ELF-1 (cell line): ENCODE measurements around the gene DPT.

Experiments used
- DNase-seq: peaks from one replicate; pipeline ENCODE4 v3.0.0-alpha.2; 2016; ENCODE audit warnings: low read depth, low spot score

Gene DPT

DNA sequence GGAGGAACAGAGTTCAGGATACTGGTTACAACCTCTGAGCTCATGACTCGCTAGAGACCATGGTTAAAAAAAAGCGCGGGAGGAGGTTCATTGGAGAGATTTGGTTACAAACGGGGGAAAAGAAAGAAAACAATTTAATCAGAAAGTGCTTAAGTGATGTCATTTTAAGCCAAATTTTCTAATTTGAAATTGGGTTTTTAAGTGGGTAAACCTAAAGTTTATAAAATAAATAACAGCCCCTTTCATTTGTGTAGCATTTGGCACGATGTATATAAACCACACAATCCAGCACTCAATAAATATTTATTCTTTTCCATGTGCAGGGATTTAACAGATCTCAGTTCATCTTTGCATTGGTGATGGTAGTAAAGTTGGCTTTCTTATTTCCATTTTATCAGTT is 7.0 kb upstream of the DPT start:
- DNase-seq, result no peak

DNA sequence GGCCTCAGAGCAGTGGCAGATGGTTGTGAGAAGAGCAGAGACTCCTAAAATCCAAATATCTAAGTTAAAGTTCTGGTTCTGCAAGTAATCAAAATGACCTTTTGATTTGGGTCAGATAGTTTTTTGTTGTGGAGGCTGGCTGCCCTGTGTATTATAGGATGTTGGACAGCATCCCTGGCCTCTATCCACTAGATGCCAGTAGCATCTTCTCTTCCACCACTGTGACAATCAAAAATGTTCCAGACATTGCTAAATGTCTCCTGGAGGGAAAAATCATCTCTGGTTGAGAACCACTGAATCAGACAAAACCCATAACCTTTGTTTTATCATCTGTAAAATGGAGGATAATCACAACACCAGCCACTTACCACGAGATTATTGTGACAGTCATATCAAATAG is 5.9 kb upstream of the DPT start:
- no peak for DNase-seq

DNA sequence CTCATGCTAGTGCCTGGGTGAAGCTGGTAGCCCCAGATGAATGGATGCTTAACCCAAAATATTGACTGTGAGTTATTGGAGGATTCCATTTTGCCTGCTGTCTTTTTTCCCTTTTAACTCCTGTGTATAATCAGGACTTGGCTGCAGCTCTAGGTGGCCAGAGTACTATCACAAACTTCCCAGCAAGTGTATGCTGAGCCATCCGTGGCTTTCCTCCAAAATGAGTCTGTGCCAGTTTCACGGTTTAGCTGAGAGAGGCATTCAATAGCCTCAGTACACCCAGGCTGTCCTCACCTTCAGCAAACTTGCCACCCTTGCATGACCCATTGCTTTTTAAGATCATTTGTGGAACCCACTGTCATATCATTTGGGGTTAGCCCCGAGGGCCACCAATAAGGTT is 5.3 kb upstream of the DPT start:
- DNase-seq, result no peak

DNA sequence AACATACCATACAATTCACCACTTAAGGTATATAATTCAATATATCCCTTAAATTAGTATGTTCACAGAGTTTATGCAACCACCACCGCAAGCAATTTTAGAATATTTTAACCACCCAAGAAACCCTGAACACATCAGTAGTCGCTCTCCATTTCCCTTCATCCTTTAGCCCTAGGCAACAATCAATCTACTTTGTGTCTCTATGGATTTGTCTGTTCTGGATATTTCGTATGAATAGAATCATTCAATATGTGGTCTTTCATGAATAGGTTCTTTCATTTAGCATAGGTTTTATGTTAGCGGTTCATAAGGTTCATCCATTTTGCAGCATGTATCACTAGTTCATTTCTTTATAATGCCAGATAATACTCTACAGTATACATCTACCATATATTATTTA is 4.2 kb upstream of the DPT start:
- no peak for DNase-seq

DNA sequence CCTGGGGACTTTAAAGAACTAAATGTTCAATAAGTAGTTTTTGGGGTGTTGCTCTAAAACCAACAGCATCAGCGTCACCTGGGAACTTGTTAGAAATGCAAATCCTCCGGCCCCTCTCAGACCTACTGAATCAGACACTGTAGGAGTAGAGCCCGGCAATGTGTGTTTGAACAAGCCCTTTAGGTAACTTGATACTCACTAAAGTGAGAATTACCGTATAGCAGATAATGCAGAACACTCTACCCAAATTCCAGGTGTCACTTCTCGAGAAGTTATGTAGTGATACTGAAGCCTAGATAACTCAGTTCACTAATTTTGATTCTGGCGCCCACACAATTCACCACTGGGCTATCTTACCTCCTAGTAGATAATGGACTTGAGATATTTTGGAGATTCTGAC is 3.7 kb upstream of the DPT start:
- DNase-seq, result no peak

DNA sequence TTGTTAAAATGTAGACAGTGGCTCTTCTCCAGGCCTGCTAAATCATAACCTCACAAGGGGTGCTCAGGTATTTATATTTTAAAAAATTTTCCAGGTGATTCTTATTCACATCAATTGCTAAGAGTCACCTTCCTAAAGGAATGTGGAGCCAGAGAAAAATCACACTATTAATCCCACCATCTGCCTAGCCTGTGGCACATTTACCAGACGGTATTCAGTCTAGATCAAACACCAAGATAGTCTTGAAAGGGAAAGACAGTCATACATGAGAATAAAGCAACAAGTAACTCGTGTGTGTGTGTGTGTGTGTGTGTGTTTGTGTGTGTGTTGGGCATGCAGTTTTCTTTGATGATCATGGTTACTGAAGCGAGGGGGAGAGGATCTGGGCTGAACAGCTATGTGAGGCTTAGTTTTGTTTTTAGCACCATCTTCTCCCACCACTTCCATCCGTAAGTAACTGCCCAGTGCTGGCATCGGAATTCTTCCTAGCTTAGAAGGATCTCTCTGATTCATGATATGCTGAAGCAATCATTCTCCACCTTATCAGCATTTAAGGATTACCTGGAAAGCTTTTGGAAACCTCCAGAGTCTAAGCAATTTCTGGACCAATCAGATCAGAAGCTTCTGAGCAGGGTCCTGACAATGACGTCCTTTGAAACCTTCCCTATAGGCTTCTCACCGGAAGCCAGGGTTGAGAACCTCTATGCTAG is 2.4 kb upstream of the DPT start:
- DNase-seq, result no peak

DNA sequence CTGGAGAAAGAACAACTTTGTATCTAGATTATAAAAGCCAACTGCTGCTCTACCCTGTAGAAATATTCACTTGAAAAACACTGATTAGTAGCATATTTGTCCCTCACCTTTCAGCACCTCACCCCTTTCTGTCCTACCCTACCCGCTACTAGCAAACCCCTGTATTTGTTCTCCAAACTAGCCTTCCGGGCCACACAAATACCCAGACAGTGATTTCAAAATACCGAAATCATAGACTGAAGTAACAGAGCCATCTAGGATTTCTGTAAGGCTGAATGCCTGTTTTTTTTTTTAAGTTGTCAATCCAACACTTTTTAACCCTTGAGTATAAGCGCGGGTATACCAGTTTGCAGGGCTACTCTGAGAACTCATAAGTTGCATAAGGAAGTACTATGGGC is 398 bp upstream of the DPT start:
- DNase-seq, result no peak

DNA sequence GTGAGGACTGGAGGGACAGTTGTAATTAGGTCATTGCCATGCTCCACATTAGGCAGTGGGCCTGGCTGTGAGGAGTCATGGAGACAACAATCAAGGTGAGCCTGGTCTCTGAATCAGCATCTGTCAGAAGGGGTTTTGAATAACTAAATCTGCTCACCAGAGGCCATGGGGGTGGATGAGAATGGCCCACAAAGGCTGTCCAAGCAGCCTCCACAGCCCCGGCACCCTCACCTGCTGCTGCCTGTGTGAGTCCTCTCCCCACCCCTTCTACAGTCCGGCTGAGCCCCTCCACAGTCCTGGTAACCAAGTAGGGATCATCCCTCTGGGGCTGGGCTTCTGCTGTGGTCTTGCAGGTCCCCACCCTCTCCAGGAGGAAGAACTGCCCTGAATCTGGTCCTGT is 2.3 kb downstream of the DPT start:
- DNase-seq, result no peak

DNA sequence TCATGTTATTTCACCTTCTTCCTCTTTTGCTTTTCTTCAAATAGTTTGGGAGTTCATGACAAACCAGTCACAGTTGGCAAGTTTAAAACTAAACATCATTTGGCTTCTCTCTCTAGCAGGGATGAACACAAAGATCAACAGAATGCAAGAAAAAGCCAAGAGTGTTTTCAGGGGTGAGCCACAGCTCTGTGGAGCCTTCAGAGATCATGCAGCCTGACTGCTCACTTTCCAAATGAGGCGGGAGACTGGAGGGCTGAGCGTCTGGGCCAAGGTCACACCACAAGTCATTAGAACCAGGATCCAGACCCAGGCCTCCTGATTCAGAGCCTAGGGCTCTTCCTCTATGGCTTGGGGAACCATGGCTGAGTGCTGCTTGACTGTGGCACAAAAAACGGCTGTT is 2.7 kb downstream of the DPT start:
- no peak for DNase-seq

DNA sequence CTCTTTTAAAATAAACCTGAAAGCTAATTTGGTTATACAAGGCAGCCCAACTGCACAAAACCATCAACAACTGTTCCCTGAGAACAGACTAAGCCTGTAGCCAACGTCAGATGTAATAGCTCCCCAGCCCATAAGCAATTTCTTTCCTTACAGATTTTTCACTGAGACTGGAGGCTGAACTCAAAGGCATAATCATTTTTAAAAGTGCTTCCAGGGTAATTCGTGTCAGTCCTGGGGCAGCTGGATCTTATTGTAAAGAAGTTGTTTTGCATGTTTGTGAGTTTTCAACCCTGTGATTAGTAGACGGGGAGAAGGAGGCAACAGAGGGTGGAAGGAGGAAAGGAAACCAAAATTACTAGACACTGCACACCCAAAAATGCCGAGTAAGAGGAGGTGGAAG is 3.2 kb downstream of the DPT start:
- no peak for DNase-seq

DNA sequence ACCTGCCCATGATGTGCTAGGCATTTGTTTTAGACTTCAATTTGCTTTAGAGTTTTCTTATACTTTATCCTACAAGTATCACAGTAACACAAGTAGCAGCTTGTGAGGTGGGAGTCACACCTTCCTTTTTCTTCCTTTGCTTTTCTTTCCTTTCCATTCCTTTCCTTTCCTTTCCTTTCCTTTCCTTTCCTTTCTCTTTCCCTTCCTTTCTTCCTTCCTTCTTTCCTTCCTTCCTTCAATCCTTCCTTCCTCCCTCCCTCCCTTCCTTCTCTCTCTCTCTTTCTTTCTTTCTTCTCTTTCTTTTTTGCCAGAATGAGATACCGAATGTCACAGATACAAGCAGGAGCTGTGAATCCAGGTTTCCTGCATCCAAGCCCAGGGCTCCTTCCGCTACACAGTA is 3.9 kb downstream of the DPT start:
- DNase-seq, result no peak

DNA sequence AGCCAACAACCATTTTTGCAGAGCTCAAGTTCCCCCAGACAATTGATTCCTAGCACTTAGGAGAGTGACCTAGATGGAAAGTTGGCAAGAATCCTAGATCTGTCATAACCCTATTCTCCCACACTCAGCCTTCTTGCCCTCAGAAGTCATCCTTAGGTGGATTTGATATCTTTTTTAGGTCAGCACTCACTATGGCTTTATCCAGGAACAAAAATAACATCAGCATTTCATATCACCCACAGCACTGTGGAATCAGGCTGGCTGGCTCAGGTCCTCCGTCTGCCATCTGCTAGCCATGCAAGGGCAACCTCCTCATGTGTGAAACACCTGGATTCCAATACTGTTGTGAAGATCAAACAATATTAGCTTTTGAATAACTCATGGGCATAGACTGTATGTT is 6.0 kb downstream of the DPT start:
- DNase-seq, result no peak

DNA sequence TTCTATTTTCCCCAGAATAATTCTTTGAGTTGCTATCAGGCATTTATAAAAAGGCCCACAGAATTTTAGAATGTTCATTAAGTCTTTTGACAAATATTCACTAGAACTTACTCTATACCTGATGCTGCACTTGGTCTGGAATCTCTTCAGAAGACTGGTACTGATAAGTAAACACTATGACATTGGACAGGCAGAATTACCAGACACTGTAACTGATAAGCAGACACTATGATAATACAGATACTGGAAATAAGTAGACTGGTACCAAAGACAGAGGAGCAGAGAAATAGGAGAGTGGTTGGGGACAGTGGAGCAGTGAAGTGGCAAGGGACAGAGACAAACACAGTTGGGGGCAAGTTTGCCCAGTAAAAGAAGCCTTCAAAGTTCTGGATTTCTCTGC is 8.2 kb downstream of the DPT start:
- DNase-seq, result no peak

DNA sequence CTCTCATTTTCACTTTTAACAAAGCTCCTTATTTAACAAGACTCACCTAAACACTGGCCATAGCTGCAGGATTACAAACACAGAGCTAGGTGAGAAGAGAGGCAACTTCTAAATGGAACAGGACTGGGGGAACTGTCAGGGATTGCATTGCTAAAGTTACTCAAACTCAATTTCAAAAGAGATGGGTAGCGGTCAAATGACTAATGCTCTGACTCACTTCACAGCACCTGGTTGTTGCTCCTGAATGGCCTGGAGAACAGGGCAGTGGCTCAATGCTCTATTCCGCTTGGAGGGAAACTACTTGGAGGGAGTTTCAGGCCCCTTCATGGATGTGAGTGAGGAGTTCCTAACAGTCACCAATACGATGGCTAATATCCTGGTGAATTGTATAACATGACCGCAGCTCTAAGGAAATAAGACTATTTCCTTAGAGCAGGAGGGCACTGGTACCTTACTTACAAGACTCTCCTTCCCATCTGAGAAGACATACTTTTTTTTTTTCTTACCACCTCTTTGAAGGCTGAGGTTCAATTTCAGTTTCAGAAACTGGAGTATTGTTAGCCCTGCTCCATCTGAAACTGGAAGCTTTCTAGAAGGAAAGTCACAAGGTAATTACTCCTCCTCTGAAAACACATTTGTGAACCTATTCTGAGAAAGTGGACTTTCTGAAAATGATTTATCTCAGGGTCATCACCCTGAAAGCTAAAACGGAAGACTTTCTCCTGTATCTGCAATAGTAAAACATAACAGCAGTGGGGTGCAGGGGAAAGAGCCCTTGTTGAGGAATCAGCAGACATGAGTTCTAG is 9.5 kb downstream of the DPT start:
- DNase-seq, result no peak

DNA sequence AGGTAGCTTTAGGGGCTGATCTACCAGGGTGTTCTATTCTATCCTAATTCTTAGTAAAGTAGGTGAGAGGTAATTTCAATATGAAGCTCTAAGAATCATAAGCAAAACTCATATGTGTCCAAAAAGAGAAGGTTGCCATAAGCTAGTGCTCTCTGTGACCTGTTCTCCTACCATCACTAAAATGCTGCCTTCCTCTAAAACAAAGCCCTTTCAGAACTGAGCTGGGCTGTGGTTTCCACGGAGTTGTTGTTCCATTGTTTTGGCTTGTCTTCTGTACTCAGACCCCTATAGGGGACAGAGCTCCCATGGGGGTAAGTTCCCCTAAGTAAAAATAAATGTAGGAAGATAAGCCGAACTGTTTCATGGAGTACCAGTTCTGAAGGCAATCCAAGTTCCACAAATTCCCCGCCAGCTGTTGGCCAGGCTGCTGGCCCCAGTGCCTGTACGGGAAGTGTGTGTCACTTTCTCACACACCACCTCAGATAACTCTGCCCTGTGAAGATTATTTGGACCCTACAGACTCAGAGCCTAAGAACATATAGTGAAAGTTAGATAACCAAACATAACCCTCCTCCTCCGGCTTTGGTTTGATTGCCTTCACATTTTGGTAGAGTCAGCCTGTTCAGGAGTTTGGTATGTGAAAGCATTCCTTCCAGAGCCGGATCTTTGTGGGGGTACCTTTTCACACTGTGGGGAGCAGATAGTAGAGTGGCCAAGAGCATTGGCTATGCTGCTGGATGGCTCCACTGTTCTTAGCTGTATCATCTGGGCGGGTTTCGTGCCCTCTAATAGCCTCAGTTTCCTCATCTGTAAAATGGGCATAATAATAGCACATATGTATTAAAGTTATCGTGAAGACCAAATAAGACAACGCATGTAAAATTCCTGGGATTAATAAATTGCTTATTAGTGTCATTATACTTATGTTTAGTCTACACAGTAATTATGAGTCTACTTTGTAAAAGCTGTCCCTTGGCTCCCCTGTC is 10.8 kb downstream of the DPT start:
- no peak for DNase-seq

DNA sequence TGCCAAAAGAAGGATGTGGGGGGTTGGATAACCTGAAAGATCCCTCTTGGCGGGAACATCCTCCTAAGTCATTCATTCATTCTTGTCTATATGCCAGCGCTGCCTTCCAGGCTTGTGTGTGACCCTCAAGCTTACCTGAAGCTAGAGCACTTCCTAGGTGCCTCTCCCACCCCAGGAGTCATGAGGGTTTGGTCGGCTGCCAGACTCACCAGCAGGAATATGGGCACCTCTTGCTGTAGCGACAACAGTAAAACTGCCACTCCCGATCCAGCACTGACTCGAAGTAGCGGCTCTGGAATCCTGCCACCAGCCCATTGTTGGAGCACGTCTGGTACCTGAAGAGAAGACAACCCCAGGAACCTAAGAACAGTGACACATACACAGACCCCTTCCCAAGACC is 15.0 kb downstream of the DPT start:
- DNase-seq, result no peak

DNA sequence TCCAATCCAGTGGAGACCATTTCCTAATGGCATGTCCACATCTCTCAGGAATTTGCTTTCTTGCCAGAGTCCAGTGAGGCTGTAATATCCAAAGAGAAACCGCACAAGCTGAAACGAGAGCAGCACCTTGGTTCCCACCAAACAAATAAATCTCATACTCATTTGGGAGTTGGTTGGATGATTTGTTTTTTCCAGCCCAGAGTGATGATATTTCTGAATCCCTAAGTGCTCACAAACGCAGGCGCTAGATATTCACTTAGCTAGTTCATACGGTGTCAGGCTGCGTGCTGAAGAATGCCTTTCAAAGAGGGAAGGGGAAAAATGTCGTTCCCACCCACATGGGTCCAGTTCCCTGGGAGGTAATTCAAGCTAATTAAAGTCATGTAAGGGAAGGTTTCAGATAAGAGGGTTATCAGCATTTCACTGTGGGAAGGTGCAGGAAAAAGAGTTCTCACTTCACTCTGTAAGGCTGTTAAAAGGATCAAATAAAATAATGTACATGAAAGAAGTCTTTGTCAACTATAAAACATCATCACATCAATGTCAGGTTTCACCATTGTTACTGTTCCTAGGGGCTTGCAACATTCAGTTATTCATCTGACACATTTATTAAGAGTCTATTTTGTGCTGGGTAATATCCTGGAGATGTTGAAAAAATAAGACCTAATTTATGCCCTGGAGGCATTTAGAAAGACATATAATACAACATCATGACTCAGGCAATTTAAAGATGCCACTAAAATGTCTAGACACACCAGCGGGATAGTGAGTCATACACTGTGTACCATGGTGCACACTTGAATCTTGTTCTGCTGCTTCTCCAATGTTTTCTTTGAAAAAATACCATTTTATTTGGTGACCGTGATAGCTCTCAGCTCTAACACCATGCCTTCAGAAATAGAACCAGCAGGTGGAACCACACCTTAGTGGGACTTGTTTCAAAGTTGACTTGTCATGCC is 19.3 kb downstream of the DPT start:
- DNase-seq, result no peak

DNA sequence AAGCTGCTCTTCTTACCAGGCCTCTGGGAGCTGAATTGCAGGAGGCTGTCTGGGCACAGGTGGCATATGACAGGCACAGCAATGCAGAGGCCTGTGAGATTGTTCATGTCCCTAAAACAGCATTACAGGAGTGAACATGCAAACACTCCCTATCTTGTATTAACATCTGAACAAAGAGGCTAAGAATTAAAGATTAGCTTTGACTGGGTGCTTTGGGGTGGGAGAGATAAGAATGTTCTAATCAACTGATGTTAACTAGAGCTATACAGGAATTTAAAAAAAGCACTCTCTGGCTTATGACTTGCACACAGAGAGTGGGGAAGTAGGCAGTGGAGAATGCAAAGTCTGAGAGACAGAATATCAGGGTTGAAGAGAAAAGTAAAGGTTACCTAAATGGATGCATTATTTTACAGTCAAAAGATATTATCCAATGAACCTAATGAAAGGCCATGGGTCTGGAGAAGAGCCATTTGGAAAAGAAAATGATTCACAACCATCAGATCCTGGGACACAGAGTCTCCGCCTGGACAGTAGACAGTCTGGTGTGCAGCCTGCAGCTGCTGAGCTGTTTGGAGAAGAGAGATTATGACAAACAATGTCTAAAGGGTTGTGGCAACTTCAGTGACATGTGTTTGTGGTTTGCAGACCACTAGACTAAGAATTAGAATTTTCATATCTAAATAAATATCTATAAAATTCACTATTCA is 20.2 kb downstream of the DPT start:
- DNase-seq, result no peak

DNA sequence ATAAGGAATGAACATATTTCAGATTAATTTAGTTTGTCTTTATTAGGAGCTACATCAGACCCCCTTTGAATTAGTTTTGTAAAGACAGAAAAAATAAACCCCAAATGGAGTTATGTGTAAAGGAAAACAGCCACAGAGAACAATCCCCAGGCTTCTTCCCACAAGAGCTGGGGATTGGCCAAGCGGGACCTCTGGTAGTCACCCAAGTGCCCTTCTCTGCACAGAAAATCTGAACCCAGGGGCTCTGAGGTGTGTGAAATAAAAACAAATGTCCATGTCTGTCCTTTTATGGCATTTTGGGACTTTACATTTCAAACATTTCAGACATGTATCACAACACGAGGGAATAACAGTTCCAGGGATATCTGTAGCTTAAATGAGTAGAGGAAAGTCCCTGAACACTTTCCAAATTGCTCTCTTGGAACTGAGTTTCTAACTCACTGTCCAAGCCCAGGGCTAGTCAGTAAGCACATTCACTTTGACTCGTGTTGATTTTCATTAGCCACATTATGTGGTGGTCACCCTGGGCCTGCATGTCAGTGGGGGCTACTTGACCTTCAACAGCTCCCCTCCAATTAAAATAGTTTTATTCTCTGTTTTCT is 22.5 kb downstream of the DPT start:
- DNase-seq, result no peak
